Measurements from ENCODE around the gene TFR2.

Gene TFR2

GRCh38 chr7:100609958-100610357, 31.4 kb downstream of the TFR2 start:
- no peak for TF ChIP-seq CTCF (IDR thresholded peaks at IDR 0.05; ENCODE audit: low read depth, low read length, missing control alignments)
- DNase-seq (ENCODE audit: low read depth) = no peak
- no peak overlapping the region for H3K4me3 ChIP-seq (ENCODE audit: low read depth, low read length)

DNA sequence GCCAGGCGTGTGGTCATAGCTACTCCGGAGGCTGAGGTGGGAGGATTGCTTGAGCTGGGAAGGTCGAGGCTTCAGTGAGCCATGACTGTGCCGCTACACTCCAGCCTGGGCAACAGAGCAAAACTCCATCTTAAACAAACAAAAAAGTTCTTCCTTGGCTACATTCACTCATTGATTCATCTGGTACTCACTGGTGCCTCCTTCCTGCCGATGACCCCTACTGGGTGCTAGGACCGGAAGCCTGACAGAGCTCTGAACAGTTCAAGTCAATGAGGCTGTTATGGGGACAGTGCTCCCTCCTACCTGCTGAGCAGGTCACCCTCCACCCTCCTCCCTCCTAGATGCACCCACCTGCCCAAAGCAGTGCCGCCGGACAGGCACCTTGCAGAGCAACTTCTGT, 34.2 kb downstream of the TFR2 start:
- DNase-seq (ENCODE audit: low read depth) = no peak
- no peak for TF ChIP-seq CTCF (IDR thresholded peaks at IDR 0.05; ENCODE audit: low read depth, low read length, missing control alignments)
- H3K4me3 ChIP-seq (ENCODE audit: low read depth, low read length) = no peak overlapping the region

GRCh38 chr7:100606313-100606712, 35.0 kb downstream of the TFR2 start:
- no peak overlapping the region for H3K4me3 ChIP-seq (ENCODE audit: low read depth, low read length)
- no peak for DNase-seq (ENCODE audit: low read depth)
- no peak for TF ChIP-seq CTCF (IDR thresholded peaks at IDR 0.05; ENCODE audit: low read depth, low read length, missing control alignments)

GRCh38 chr7:100604976-100605911, 36.1 kb downstream of the TFR2 start:
- no peak for TF ChIP-seq CTCF (IDR thresholded peaks at IDR 0.05; ENCODE audit: low read depth, low read length, missing control alignments)
- no peak for DNase-seq (ENCODE audit: low read depth)
- peak overlapping the region; percentile 67 for H3K4me3 ChIP-seq (ENCODE audit: low read depth, low read length)

GRCh38 chr7:100604028-100604975, 37.0 kb downstream of the TFR2 start:
- no peak for DNase-seq (ENCODE audit: low read depth)
- TF ChIP-seq CTCF (IDR thresholded peaks at IDR 0.05; ENCODE audit: low read depth, low read length, missing control alignments) = peak; percentile 44
- peak overlapping the region; percentile 67 for H3K4me3 ChIP-seq (ENCODE audit: low read depth, low read length)

DNA sequence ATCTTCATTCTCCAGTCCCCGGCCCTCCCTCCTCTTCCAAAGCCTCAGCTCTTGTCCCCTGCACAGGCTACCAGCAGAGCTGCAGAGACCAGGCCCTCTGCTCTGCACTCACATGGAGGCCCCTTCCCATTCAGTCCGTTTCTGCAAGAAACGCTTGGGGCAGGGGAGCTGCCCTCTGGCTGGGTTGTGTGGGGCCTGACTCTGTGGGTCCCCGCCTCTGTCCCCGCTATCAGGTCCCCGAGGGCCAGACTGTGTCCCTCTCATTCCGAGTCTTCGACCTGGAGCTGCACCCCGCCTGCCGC, 37.7 kb downstream of the TFR2 start:
- peak overlapping the region; percentile 35 for H3K4me3 ChIP-seq (ENCODE audit: low read depth, low read length)
- DNase-seq (ENCODE audit: low read depth) = no peak
- TF ChIP-seq CTCF (IDR thresholded peaks at IDR 0.05; ENCODE audit: low read depth, low read length, missing control alignments) = no peak

Data from GM12864 (cell line).